ENCODE data around the gene ASTN2. TPM values are rescaled to one million over a fixed set of nuclear protein-coding genes. Genes with fewer than 3 reads are reported as not detected.

The ASTN2 gene
- total and polyA plus RNA-seq, 2 experiments from 2014 or later: 7.0 to 24.6 TPM

DNA sequence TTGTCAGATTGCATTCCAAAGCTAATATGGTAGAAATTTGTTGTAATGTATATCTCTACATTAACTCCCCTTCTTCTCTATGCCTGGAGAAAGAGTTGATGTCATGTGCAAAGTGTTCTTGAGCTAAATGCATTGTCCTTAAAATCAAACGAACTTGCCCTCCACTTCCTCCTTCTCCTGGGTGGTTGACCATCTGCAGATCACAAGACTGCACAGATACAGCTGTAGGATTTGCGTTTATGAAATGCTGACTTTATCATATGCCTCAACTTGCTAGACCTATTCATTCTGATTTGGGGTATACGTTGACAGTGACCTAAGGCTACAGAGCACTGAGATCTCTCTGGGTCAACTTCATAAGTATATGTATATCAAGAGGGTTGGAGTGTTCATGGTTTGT is 719.4 kb downstream of the ASTN2 start (continued):
- TF ChIP-seq, protein P1, sequence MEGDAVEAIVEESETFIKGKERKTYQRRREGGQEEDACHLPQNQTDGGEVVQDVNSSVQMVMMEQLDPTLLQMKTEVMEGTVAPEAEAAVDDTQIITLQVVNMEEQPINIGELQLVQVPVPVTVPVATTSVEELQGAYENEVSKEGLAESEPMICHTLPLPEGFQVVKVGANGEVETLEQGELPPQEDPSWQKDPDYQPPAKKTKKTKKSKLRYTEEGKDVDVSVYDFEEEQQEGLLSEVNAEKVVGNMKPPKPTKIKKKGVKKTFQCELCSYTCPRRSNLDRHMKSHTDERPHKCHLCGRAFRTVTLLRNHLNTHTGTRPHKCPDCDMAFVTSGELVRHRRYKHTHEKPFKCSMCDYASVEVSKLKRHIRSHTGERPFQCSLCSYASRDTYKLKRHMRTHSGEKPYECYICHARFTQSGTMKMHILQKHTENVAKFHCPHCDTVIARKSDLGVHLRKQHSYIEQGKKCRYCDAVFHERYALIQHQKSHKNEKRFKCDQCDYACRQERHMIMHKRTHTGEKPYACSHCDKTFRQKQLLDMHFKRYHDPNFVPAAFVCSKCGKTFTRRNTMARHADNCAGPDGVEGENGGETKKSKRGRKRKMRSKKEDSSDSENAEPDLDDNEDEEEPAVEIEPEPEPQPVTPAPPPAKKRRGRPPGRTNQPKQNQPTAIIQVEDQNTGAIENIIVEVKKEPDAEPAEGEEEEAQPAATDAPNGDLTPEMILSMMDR (conservative IDR thresholded peaks at IDR 0.05; ENCODE audit: low read depth in 2 of 2): no peak
- no peak for TF ChIP-seq ETS1 (IDR thresholded peaks at IDR 0.05)
- no peak for TF ChIP-seq CREB1 (CRISPR knock-in tag; IDR thresholded peaks at IDR 0.05; ENCODE audit: low read depth)
- TF ChIP-seq, protein P2, sequence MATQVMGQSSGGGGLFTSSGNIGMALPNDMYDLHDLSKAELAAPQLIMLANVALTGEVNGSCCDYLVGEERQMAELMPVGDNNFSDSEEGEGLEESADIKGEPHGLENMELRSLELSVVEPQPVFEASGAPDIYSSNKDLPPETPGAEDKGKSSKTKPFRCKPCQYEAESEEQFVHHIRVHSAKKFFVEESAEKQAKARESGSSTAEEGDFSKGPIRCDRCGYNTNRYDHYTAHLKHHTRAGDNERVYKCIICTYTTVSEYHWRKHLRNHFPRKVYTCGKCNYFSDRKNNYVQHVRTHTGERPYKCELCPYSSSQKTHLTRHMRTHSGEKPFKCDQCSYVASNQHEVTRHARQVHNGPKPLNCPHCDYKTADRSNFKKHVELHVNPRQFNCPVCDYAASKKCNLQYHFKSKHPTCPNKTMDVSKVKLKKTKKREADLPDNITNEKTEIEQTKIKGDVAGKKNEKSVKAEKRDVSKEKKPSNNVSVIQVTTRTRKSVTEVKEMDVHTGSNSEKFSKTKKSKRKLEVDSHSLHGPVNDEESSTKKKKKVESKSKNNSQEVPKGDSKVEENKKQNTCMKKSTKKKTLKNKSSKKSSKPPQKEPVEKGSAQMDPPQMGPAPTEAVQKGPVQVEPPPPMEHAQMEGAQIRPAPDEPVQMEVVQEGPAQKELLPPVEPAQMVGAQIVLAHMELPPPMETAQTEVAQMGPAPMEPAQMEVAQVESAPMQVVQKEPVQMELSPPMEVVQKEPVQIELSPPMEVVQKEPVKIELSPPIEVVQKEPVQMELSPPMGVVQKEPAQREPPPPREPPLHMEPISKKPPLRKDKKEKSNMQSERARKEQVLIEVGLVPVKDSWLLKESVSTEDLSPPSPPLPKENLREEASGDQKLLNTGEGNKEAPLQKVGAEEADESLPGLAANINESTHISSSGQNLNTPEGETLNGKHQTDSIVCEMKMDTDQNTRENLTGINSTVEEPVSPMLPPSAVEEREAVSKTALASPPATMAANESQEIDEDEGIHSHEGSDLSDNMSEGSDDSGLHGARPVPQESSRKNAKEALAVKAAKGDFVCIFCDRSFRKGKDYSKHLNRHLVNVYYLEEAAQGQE (IDR thresholded peaks at IDR 0.05; ENCODE audit: unreplicated experiment): no peak
- TF ChIP-seq JUNB (IDR thresholded peaks at IDR 0.05; ENCODE audit: unreplicated experiment): no peak

GRCh38 chr9:116694785-116695291 is 720.0 kb downstream of the ASTN2 start:
- ATAC-seq (no peak), DNase-seq (ENCODE audit: low spot score) (no peak)
- Histone ChIP-seq H3K4me2 (no peak overlapping the region), H4K20me1 (replicated peaks; ENCODE audit: insufficient read depth) (peaks cover 27% of the 10 kb centered on the region; the same call in 1 of the 2 replicates), H3K4me3 (no peak overlapping the region), H2AFZ (no peak overlapping the region), H3K4me1 (ENCODE audit: insufficient read depth) (0 out of 2 replicates have a peak, but pooled peaks cover 7% of the 10 kb centered on the region), H3F3A (replicated peaks; ENCODE audit: low read depth) (no peaks in the 10 kb centered on the region), H3K27ac (ENCODE audit: low read depth) (no peak overlapping the region), H3K79me2 (replicated peaks; ENCODE audit: insufficient read depth) (peaks cover 55% of the 10 kb centered on the region), H3K27me3 (ENCODE audit: insufficient read depth) (no peaks in the 10 kb centered on the region), H3K9me2 (ENCODE audit: insufficient read depth) (0 out of 2 replicates have a peak, but pooled peaks cover 4% of the 10 kb centered on the region), H3K36me3 (ENCODE audit: insufficient read depth) (peaks cover 7% of the 10 kb centered on the region; the same call in 1 of the 2 replicates)
- Mint-ChIP-seq H3K36me3 (ENCODE audit: low read depth) (peaks cover 22% of the 10 kb centered on the region), H3K27me3 (ENCODE audit: insufficient read depth, low read depth, poor library complexity) (no peaks in the 10 kb centered on the region), H3K4me1 (no peaks in the 10 kb centered on the region), H3K4me3 (no peak overlapping the region), H3K9me3 (no peaks in the 10 kb centered on the region; the same call in 2 of the 3 replicates), H3K27ac (no peak overlapping the region)
- TF ChIP-seq STAT1 (IDR thresholded peaks at IDR 0.05; ENCODE audit: unreplicated experiment): no peak
- no peak for TF ChIP-seq JUNB (IDR thresholded peaks at IDR 0.05; ENCODE audit: unreplicated experiment)
- no peak for TF ChIP-seq NANOG (IDR thresholded peaks at IDR 0.05; ENCODE audit: borderline replicate concordance)
- TF ChIP-seq, protein P1 (conservative IDR thresholded peaks at IDR 0.05; ENCODE audit: low read depth in 2 of 2): no peak
- TF ChIP-seq EZH2 (IDR thresholded peaks at IDR 0.05; ENCODE audit: low read depth, unreplicated experiment): no peak
- TF ChIP-seq, protein P2 (IDR thresholded peaks at IDR 0.05; ENCODE audit: unreplicated experiment): no peak
- TF ChIP-seq ETS1 (IDR thresholded peaks at IDR 0.05): no peak
- no peak for TF ChIP-seq ZNF331 (CRISPR knock-in tag; IDR thresholded peaks at IDR 0.05; ENCODE audit: low read depth)

Measured in GM23338 (cell line).